Adrenal gland (tissue), 5 donors: ENCODE data around the gene ZNF330.

Experiments used
- CTCF ChIP-seq, 6 experiments: fragments of 450-650 bp in 4 of 6; fragments of 200-600 bp in 2 of 6; sonication (generic) in 1 of 6; IDR thresholded peaks; 1 replicate in 5 of 6; 2 replicates in 1 of 6; pipeline versions ENCODE4 v1.5.1 to v1.8.0; 2016 to 2021; ENCODE audit warnings: antibody characterized with exemption in 6 of 6, mild to moderate bottlenecking in 2 of 6, moderate library complexity in 1 of 6
- POLR2A ChIP-seq, 2 donors: fragments of 450-650 bp; IDR thresholded peaks; one replicate each; pipeline ENCODE4 v1.6.1; 2017; ENCODE audit warnings: antibody characterized with exemption in 2 of 2, mild to moderate bottlenecking in 2 of 2, moderate library complexity in 1 of 2
- donor health status: DM: no; HTN: no; CAD: no.

- TF ChIP-seq CTCF (IDR thresholded peaks at IDR 0.05) (no peak), POLR2A (IDR thresholded peaks at IDR 0.05) (no peak)
Measured at GRCh38 chr4:141179474-141180373, 41.0 kb upstream of the ZNF330 start.
